GM21367 (cell line): ENCODE measurements around the gene CDR2L.
"Not testable (repeated sequence)": the region's sequence is repeated elsewhere in the genome, so short reads cannot be mapped to it uniquely, and the experiment has no call there.

ENCODE experiments used
- ATAC-seq: cut with Tn5 transposase; IDR thresholded peaks from one replicate; pipeline ENCODE4 v1.9.1; 2021; ENCODE audit not compliant: unreplicated experiment

The CDR2L gene

DNA sequence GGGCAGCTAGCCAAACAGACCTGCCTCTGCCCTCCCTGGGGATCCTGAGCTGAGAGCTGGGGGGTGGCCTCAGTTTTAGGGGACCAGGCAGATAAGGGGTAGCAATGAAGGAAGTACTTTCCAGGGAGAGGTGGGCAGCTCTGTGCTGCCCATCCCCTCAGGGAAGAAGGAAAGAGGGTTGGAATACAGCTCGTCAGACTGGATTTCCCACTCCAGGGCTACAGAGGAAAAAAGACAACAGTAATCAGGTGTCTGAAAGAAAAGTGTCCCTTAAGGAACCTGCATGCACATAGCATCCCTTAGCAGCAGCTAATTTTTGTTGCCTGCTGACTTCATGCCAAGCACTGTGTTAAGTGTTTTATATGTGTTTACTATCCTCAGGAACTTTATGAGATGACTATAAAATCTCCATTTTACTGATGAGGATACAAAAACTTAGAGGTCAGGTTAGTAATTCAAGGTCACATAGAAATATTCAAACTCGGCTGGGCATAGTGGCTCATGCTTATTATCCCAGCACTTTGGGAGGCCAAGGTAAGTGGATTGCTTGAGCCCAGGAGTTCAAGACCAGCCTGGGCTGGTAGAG is 21.8 kb downstream of the CDR2L start:
- no peak for ATAC-seq

DNA sequence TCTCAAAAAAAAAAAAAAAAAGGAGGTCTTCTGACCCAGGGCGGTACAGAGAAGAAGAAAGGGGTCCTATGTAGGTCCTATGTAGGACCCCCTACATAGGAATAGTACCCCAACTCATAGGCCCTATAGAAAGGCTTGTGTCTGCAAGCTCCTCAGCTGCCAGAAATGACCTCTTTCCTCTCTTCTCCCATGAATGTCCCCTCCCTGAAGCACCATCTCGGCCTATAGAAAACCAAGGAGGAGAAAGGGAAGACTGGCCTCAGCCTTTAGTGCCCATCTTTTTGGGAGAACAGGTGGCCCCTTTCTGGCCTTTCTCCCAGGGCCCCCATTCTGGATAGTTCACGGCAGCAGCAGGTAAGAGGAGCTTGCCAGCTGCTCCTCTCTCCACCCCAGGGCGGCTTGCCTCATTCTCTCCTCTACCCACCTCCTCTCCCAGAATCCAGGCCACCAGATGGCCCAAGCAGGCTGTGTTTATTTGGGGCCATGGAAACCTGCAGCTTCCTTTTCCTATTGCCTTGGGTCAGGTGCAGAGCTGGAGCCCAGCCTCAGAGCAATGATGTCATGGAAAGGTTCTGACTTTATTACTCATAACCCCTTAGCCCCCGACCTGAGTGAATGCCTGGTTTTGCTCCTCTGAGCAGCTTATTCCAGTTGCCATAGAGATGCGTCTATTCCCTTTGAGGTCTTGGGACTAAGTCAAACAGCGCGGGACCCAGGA is 23.4 kb downstream of the CDR2L start:
- ATAC-seq: no peak

GRCh38 chr17:75011401-75012095 is 24.1 kb downstream of the CDR2L start:
- ATAC-seq: no peak

DNA sequence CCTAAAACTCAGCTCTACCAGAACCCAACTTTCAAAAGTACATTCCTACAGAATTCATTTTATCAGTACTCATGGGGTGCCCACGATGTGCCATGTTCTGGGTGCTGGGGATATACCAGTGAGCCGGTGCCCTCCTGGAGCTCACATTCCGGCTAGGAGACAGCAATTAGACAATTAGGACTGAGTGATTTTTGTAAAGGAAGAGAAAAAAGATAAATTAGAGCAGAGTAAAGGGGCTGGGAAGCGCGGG is 24.6 kb downstream of the CDR2L start:
- no peak for ATAC-seq

GRCh38 chr17:75012346-75013091 is 25.1 kb downstream of the CDR2L start, which contains the start of gene MRPL58:
Gene MRPL58 (plus strand): TSS chr17:75012670. CDS start chr17:75012687, 17 bp downstream.
- ATAC-seq: peak; percentile 87

GRCh38 chr17:75013092-75013559 is 25.7 kb downstream of the CDR2L start:
- ATAC-seq: no peak

GRCh38 chr17:75019146-75019545 is 31.7 kb downstream of the CDR2L start:
- ATAC-seq: no peak

DNA sequence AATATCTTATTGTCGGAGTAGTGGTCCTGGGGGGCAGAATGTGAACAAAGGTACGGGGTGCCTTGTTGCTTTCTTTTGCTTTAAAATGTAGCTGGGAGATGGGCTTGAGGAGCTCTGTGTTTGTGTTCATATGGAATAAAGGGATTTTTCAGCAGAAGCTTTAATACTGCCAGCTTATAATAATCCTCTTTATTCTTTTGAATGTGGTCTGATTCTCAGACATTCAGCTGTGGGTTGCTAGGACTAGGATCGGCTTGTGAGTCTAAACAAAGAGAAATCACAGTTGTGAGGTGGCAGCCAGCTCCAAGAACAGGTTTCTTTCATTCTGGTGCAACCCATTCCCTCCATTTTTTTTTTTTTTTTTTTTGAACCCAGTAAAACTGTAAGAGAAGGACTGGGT is 32.3 kb downstream of the CDR2L start:
- ATAC-seq: no peak

GRCh38 chr17:75020331-75021110 is 33.1 kb downstream of the CDR2L start:
- no peak for ATAC-seq

GRCh38 chr17:75024686-75025397 is 37.4 kb downstream of the CDR2L start:
- no peak for ATAC-seq

- ATAC-seq: not testable (repeated sequence)
Observed at GRCh38 chr17:75025398-75025734, 37.9 kb downstream of the CDR2L start.

DNA sequence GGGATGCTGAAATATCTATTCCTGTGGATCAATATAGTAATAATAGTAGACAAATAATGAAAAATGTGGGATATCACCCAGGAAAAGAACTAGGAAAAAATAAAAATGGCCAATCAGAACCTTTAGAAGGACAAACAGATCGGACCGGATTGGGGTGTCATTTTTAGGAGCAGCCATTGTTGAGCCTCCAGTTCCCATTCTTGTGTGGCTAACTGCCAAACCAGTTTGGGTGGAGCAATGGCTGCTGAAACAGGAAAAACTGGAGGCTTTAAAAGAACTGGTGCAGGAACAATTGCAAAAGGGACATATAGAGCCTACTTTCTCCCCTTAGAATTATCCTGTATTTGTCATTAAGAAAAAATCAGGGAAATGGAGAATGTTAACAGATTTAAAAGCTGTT is 39.2 kb downstream of the CDR2L start:
- ATAC-seq: not testable (repeated sequence)

DNA sequence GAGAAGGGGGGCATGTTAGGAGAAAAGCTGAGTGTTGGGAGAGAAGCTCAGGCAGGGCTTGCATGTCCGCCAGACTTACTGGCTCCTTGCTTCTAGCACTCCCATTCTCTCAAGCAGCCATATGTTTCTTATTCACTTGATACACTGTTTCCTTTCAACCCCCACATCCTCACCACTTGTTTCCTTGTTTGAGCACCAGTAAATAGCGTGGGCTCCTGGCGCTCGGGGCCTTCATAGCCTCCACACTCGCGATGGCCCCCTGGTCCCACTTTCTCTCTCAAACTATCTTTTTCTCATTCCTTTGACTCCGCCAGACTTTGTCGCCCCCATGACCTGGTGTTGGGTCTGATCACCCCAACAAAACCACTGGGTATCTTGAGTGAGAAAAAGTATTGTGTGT is 42.7 kb downstream of the CDR2L start:
- no peak for ATAC-seq

DNA sequence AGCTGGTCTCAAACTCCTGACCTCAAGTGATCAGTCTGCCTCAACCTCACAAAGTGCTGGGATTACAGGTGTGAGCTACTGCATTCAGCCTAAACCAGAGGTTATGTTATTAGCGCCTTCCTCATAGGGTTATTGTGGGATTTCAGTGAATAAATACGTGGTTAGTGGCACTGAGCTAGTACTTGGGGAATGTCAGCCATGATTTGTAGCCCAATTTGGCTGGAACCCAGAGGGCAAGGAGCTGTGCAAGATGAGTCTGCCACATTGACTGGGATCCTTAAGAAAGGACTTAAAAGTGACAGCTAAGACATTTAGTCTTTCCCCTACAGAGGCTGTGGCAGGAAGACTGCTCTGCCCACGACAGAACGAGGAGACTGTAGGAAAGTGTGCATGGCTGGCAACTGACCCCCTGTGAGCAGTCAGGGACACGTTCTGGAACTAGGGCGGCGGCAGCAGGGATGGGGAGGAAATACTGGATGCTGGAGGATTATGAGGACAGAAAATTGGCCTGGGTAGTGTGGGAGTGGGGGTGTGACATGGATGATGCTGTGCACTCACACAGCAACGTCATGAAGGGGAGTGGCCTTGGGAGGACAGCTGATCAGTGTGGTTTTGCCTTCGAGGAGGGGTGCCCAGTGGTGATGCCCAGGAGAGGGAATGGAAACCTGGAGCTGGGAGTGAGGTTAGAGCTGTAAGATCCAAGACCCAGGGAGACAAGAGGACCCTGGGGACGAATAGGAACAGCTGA is 44.7 kb downstream of the CDR2L start:
- ATAC-seq: no peak

GRCh38 chr17:75032720-75033280 is 45.4 kb downstream of the CDR2L start:
- ATAC-seq: no peak

- ATAC-seq: peak; percentile 50
Observed at GRCh38 chr17:75033346-75034235, 46.2 kb downstream of the CDR2L start.

GRCh38 chr17:75034236-75034908 is 46.9 kb downstream of the CDR2L start:
- ATAC-seq: peak; percentile 34
